ENCODE measurements around the gene SLC25A22.

SLC25A22 gene

DNA sequence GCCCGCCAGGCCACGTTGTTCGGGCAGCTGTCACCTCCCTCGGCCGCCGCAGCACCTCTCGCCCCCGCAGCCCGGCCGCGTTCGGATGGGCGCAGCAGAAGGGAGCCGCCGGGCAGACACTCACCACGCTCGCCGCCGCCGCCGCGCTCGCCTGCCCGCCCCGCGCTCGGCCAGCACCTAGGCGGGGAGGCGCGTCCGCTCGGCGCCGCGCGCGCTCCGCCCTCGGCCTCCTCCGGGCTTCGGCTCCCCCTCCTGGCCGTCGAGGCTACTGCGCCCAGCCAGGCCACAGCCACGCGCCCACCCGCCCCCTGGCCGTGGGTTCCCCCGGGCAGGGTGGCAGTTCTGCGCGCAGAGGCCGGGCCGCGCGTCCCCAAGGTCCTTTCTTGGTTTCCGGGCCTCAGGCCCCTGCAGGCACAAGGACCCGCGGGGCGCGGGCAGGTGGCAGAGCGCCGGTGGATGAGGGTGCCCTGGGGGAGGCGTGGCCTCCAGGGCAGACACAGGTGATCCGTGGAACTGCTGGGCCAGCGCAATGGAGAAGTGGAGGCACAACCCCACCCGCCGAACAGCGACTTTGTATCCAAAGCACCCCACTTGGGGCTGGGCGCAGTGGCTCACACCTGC lies at the start of gene SLC25A22:
Gene SLC25A22 (minus strand): TSS at position 189 of the 621 bp plus-strand sequence. CDS start 3,275 bp downstream, outside the sequence.
- peak; percentile 79 to 85 for DNase-seq

DNA sequence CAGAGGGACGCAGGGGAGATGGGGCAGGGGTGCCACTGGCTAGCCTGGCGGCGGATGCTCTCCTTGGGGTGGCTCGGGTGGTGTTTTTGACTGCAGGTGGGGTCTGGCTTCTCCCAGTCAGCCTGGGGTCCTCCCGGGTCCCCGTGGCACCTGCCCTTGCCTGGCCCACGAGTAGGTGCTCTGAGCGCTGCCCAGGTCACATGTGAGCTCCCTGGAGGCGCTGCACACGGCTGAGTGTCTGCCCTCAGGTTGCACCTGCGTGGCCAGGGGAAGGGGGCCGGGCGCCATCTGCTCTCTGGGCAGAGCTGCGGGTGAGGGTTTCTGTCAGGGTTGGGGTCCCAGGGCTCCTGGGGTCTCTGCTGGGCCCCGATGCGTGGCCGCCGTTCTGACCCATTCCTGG lies 49.8 kb upstream of the SLC25A22 start:
- no peak for DNase-seq

DNA sequence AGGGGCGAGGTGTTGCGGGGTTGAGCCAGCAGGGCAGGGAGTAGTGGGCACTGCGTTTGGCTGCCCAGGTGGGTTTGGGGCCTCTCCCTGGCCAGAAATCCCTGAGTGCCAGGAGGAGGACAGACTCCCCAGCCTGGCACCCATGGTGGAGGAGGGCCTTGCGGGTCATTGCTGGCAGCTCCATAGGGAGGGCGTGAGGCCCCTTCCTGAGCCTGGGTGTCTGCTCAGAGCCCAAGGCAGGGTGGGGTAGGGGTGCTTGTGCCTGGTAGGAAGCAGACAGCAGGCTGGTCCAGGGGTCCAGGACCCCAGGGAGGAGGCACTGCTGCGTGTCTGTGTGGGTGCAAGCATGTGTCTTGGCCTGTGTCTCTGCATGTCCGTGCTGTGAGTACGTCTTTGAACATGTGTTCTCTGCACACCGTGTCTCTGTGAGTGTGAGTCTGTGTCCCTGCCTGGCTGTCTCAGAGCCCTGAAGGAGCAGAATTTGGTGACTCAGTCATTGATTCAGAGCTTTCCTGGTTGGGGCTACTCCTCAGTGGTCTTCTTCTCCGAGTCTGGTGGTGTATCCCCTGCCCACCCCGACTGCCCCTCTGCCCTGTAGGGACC lies 48.5 kb upstream of the SLC25A22 start:
- no peak for DNase-seq

DNA sequence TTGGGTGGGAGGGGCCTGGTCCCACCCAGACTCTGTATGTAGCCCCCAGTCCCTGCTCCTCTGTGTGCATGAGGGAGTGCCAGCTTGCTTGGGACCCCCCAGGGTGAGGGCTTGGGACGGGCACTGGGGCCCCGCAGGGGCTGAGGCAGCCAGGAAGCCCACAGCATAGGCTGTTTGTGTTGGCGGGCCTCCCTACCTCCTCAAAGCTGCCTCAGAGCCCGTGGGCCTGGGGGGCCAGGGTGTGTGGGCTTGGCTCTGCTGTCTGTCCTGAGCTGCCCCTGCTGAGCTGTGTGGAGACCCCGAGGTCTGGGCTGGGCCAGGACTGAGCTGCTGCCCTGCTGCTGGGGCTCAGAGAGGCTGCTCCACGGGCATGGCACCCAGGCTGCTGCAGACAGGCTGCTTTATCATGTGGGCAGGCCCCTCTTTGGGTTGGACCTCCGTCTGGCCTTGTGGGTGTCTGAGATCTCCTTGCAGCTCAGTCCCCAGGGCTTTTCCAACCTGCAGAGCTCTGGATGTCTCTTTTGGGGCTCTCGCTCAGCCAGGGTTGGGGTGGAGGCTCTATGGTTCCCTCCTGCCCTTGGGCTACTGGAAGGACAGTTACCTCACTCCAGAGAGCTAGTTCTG lies 47.9 kb upstream of the SLC25A22 start:
- no peak for DNase-seq

DNA sequence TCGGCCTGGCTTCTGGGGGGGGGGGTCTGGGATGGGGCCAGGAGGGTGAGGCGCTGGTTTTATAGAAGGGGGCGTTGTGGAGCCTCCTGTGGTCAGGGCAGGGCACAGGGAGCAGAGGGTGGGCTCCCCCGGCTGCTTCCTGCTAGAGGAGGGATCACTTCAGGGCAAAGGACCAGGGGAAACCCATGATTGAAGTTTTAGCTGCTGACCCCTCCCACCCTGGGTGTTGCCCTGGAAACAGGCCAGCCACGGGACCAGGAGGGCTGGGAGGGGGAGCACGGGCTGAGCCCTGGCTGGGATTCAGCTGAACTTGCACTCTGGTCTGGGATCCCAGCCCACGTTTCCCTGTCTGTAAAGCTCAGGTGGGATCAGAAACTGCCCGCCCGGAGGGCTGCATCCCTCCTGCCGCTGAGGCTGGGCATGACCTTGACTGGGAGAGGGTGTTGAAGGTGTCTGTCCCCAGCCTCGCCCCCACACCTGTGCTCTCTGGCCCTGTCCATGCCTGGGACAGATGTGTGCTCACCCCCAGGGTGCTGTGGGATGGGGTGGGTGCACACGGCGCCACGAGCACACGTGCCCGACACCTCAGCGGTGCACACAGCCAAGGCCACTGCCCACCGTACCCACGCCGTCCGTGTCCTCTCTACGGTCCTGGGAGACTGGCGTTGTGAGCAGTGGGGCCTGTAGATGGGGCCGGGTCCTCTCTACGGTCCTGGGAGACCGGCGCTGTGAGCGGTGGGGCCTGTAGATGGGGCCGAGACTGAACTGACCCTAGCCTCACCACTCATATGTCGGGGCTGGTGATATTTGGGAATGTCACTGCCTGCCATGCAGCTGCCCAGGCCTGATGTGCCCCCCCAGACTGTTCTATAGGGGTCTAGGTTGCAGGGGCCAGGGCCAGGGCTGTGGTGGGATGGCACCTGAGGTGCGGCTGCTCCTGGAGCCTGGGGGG lies 46.9 kb upstream of the SLC25A22 start:
- DNase-seq, result peak in 1 of 2 donors; percentile 63

DNA sequence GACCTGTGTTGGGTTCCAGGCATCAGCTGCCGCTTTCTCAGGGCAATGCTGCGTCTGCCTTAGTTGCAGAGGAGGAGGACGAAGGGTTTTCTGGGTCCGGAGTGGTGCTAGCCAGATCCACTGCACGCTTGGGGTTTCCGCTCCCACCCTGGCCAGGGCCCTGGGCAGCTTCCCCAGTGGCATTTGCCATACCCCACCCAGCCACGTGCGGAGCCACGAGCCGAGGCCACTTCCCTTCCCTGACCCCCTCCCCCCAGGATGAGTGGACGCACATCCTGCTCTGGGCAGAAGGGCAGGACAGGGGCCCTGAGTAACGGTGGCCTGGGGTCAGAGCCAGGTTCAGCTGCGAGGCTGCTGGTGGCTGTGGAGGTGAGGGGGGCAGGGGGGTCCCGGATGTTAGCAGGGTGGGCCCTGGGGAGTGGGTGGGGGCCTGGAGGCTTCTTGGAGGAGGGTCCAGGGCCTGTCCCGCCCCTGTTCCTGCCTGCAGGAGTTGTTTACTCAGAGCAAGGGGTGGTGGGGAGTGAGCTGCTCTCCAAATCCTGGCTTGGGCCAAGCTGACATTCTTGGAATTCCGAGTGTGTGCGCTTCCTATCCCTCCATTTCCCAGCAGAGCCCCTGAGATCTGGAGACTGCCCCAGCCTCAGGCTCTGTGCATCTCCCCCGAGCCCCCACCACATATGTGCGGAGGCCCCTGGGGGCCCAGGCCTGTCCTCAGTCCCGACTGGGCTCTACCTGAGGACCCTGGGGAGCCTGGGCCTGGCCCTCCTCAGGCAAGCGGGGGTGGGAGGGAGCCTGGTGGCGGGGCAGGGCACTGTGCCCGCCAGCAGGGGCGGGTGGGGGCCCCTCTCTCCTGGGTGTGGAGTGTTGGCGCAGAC lies 46.0 kb upstream of the SLC25A22 start:
- DNase-seq, result peak in 1 of 2 donors; percentile 72

DNA sequence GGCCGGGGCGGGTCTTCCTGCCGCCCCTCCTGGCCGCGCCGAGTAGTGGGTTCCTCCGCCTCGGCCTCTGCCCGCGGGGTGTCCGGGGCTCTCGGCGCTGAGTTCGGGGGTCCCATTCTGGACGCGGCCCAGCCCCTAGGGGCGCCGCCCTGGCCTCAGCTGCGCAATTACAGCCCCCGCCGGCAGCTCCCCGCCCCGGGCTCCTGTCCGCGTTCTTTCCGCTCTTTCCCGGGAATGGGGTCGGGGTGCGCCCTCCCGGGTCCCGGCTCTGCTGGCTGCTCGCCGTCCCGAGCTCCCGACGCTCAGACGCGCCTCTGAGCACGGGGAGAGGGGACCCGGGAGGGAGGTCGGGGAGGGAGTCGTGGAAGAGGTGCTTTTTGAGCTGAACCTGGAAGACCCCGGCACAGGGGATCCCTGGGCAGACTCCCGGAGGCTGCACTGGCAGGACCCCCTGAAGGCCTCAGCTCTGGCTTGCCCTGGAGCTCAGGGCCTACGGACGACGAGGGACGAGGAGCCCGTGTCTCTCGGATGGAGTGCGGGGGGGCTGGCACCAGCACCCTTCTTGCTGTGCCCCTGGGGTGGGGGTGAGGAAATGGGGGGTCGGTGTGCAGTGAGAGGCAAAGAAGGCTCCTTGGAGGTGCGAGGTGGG lies 45.1 kb upstream of the SLC25A22 start:
- DNase-seq, result no peak

DNA sequence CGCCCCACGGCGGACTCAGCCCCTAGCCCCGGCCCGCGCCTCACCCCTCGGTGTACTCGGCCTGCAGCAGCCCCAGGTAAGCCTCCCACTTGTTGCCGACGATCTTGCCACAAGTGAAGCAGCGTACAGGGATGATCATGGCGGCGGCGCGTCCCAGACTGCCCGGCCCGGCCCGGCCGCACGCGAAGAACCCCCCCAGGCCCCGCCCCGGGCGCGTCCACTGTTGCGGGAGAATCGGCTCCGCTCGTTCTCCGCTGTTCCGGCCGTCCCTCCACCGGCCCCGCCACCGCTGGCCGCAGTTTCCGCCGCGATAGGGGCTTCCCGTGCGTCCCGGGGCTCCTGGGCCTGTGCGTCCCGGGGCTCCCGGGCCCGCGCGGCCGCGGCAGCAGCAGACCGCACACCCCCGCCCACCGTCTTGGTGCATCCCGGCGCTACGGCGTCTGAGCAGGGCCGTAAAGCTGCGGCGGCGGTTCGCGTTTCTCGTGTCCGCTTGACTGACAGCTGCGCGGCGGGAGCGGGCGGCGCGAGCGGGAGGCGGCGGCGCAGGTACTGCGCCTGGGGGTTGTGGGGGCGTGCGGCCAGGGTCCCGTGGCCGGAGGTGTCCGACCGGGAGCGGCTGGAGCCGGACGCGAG lies 44.4 kb upstream of the SLC25A22 start, which contains the start of the genes POLR2L and TSPAN4:
Gene POLR2L (minus strand): TSS at position 160 of the 633 bp plus-strand sequence. CDS start 21 bp downstream, at position 139.
Gene TSPAN4 (plus strand): TSS at position 483 of the 633 bp plus-strand sequence. CDS start 7,453 bp downstream, outside the sequence.
- DNase-seq, result peak; percentile 84 to 89

DNA sequence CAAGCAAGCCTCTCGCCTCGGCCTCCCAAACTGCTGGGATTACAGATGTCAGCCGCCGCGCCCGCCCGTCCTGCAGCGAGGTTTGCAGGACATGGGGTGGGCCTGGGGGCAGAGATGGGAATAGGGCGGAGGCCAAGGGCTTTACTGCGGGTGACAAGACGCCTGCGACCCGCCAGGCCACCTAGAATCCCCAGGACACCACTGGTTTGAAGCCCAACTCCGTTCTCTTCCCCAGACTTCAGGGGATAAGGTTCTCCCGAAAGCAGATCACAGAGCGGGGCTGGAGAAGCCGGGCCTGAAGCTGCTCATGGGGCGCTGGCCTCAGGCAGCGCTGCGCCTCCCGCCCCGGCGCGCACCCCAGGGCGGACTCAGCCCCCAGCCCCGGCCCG lies 43.9 kb upstream of the SLC25A22 start:
- DNase-seq, result no peak

DNA sequence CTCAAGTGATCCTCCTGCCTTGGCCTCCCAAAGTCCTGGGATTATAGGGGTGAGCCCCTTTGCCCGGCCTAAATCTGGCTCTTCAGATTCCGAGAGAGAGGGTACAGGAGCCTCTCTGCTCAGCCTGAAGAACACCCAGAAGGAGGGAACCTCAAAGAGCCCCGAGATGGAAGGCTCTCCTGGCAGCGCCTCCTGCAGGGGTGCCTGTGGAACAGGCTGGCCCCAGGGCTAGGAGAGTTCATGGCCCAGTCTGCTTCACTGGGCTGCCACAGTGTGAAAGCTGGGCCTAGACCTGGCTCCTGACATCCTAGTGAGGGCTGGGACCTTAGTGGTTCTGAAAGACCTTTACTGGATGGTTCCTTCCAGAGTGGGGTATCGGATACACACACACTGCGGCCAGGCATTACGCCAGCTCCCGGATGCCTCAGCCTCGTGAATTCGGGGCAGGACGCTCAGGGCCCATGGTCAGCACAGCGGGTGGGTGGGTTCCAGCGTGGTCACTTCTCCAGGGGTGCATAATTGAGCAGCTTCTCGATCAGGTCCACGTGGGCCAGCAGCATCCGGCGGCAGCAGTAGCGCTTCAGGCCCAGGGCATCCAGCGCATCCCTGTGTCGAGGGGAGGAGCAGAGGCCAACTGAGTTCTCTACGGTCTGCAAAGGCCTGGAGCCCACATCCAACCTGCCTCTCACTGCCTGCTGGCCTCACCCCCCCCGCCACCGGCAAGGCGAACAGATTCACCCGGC lies 42.0 kb upstream of the SLC25A22 start:
- DNase-seq, result no peak

DNA sequence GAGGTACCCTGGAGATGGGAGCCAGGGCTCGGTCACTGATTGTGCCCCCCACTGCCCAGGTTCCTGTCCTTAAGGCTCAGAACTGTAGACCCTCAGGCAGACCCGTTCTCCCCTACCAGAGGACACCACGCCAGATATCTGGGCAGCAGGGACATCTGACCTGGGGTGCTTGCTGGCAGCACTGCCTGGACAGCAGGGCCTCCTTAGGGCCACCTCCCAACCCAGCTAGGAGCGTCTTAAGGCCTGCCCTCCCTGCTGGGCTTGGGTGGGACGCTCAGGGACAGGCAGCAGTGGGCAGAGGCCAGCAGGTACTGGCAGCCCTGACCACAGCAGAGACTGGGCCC lies 41.2 kb upstream of the SLC25A22 start:
- DNase-seq, result no peak

DNA sequence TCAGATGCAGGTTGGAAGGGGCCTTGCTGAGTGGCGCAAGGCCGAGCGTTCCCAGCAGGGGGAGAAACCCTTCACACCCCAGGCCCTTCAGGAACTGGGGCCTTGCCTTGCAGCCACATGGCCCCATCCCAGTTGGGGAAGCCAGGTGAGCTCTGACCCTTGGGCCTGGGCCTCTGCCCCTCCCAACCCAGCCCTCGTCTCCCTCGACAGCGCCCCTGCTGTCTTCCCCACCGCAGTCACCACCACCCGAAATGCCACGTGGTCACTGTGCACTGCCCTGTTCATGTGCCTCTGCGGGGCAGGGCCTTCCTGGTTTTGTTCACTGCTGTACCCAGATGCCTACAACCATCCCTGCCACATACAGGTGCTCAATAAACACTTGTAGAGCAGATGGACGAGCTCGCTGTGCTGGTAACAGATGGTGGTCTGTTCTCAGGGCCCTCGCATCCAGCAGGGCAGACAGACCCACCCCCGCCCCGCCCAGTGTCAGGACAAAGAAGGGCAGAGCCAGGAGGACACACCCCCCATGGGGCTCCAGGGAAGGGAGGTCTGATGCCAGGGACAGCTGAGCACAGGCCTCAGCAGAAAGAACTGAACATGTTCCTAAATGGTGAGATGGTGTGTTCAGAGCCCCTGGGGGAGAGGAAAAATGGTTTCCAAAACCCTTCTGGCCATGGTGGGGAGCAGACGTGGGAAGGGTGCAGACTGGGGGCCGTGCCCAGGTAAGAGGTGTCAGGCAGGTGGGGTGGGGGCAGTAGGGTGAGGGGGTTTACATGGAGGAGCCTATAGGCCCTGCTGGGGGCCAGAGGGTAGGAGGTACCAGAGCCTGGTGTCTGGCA lies 40.6 kb upstream of the SLC25A22 start:
- no peak for DNase-seq

DNA sequence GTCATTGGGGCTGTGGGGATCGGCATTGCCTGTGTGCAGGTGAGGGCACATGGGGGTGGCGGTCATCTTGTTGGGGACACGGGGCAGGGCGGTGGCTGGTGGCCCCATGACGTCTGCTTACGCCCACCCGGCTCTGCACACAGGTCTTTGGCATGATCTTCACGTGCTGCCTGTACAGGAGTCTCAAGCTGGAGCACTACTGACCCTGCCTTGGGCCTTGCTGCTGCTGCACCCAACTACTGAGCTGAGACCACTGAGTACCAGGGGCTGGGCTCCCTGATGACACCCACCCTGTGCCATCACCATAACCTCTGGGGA lies 39.9 kb upstream of the SLC25A22 start:
- no peak for DNase-seq

DNA sequence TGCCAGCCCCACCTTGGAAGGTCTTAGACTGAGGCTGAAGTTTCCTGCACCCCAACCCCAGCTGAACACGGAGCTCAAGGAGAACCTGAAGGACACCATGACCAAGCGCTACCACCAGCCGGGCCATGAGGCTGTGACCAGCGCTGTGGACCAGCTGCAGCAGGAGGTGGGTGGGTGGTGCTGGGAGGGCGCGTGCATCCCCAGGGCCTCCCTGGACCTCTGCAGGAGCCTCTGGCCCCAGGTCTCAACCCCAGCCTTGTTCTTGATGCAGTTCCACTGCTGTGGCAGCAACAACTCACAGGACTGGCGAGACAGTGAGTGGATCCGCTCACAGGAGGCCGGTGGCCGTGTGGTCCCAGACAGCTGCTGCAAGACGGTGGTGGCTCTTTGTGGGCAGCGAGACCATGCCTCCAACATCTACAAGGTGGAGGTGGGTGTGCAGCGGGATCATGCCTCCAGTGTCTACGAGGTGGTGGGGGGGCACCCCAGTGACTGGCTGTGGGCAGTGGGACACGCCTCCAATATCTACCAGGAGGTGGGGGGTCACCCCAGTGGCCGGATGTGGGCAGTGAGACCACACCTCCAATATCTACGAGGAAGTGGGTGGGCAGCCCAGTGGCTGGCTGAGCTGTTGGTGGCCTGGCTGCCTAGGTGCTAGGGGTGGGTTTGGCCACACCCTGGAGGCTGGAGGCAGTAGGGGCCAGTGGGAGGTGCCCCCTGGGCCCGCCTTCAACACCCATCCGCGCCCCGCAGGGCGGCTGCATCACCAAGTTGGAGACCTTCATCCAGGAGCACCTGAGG lies 39.3 kb upstream of the SLC25A22 start:
- no peak for DNase-seq

DNA sequence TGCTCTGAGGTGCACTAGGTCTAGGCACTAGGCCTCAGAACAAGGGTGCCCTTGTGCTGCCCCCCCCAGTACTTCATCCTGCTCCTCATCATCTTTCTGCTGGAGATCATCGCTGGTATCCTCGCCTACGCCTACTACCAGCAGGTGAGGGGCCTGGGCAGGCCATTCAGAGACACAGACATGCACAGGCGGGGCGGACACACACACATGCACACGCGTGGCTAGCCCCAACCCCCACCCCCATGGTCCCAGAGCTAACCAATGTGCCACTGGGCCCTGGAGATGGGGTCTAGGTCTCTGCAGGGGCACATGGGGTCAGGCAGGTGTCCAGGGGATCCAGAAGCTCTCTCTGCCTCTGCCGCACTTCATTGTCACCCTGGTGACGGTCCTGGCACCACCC lies 38.6 kb upstream of the SLC25A22 start:
- DNase-seq, result no peak

DNA sequence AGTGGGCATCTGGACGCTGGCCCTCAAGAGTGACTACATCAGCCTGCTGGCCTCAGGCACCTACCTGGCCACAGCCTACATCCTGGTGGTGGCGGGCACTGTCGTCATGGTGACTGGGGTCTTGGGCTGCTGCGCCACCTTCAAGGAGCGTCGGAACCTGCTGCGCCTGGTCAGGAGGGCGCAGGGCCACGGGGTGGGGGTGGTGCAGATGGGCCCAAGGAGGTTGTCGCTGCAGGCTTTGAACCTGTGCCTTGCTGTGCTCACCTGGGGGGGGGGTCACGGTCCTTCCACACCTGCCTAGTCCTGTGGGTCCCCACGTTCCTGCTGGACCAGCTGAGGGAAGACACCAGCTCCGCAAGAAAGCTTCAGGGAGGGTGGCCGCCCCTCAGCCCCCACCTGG lies 38.2 kb upstream of the SLC25A22 start:
- DNase-seq, result no peak

DNA sequence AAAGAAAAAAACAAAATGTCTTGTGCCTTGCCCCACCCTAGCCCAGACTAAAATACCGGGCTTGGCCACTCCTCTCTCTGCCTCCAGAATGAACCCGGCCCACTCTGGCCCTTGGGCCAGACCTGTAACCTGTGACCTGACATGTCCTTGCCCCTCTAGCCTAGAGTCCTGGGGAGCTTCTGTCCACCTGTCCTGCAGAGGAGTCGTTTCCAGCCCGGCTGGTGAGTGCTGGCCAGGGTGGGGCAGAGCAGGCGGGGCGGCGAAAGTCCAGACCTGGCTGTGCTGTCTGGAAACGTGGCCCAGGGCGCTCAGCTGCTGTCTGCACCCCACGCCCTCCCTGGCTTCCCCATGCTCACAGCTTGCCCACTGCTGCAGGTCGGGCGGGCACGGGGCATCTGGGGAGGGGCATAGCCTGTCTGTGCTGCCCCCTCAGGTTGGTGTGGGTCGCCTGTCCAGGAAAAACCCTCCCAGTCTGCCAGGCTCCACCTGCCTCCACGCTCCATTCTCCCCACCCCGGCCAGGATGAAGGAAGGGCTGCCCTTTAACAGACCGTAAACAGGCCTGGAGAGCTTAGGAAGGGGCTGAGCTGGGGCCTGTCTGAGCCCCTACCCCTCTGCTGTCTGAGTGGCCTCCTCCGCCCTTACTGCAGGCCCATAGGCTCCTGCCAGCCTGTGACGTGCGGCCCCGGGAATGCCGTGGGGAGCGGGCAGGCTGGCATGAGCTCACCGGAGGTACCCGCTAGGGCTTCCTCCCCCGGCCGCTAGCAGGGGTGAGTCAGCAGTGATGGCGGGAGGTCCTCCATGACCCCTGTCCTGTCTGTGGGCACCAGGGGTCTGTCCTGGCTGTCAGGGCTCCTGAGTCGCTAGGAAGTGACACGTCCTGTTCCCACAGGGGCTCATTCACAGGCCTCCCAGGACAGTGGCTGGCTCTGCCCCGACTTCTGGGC lies 36.6 kb upstream of the SLC25A22 start:
- DNase-seq, result peak in 1 of 2 donors; percentile 55
